GM12878 (cell line): ENCODE data around the gene VEZF1. TPM values are rescaled to one million over a fixed set of nuclear protein-coding genes. Genes with fewer than 3 reads are reported as not detected.

Source experiments
- ATAC-seq: fragments of 200-7000 bp; cut with Tn5 transposase; 3 replicates; pipeline ENCODE4 v1.9.1; 2020; ENCODE audit warnings: mild to moderate bottlenecking, moderate library complexity
- BruUV-seq: library from RNA; stranded (reverse); fragments of 400-500 nt; replicated peaks from 2 replicates; lab custom pipeline; 2021; lab: Mats Ljungman, UMichigan
- CTCF ChIA-PET: fragments of 300-600 bp; sonication (Branson Sonifier 250); formaldehyde crosslinking; extraction: SDS; loops from one replicate; lab custom pipeline; 2021; ENCODE audit warnings: inconsistent platforms; lab: Yijun Ruan, JAX
- POLR2A ChIA-PET: fragments of 350-600 bp; formaldehyde crosslinking; extraction: SDS; loops from one replicate; lab custom pipeline; 2021; ENCODE audit warnings: inconsistent platforms; lab: Charles Lee
- RAD21 ChIA-PET: fragments of 300-600 bp; sonication (Branson Sonifier 250); formaldehyde crosslinking; loops from one replicate; lab custom pipeline; 2023; ENCODE audit warnings: antibody characterized with exemption; ENCODE audit not compliant: unreplicated experiment; lab: Charles Lee
- SMC1A ChIA-PET: fragments of 300-600 bp; sonication (Branson Sonifier 250); formaldehyde crosslinking; loops from one replicate; lab custom pipeline; 2023; ENCODE audit not compliant: unreplicated experiment, uncharacterized antibody; lab: Charles Lee
- DNase-seq: peaks from one replicate; pipeline ENCODE4 v3.0.0-alpha.2; 2011; ENCODE audit warnings: low read depth, low spot score
- FAIRE-seq: peaks from 3 replicates; lab custom pipeline; 2011; peaks lifted over from hg19 to GRCh38; lab: Jason Lieb, UNC
- H2AFZ ChIP-seq: 2 replicates; pipeline ENCODE4 v1.6.0; 2011; ENCODE audit warnings: low read depth, low read length, control low read depth; ENCODE audit not compliant: control insufficient read depth
- H3K27ac ChIP-seq: 2 replicates; pipeline ENCODE4 v1.5.1; 2011; ENCODE audit warnings: control low read depth; ENCODE audit not compliant: control insufficient read depth, insufficient read depth
- H3K27me3 ChIP-seq, 2 experiments: replicated peaks in 1 of 2; 2 replicates each; pipeline versions ENCODE4 v1.6.0 to v1.6.1; 2011; ENCODE audit warnings: low read length in 1 of 2; ENCODE audit not compliant: control insufficient read depth in 2 of 2, insufficient read depth in 2 of 2
- H3K36me3 ChIP-seq, 2 experiments: 2 replicates each; pipeline ENCODE4 v1.5.1; 2011; ENCODE audit warnings: low read length in 1 of 2; ENCODE audit not compliant: control insufficient read depth in 2 of 2, insufficient read depth in 2 of 2
- H3K4me1 ChIP-seq: 2 replicates; pipeline ENCODE4 v1.6.1; 2011; ENCODE audit warnings: mild to moderate bottlenecking, low read length, moderate library complexity, mixed read lengths; ENCODE audit not compliant: control insufficient read depth, insufficient read depth
- H3K4me2 ChIP-seq: 2 replicates; pipeline ENCODE4 v1.6.0; 2011; ENCODE audit warnings: control low read depth; ENCODE audit not compliant: control insufficient read depth, insufficient read depth
- H3K4me3 ChIP-seq: fragments of 200-600 bp; sonication (generic); 2 replicates; pipeline ENCODE4 v1.5.1; 2016
- H3K79me2 ChIP-seq: 2 replicates; pipeline ENCODE4 v1.6.0; 2011; ENCODE audit warnings: low read length; ENCODE audit not compliant: control insufficient read depth, insufficient read depth
- H3K9ac ChIP-seq: 2 replicates; pipeline ENCODE4 v1.8.0; 2011; ENCODE audit warnings: low read length, control low read depth, mixed read lengths; ENCODE audit not compliant: control insufficient read depth, insufficient read depth
- H3K9me3 ChIP-seq: replicated peaks from 3 replicates; pipeline ENCODE4 v1.5.1; 2011; ENCODE audit warnings: mild to moderate bottlenecking, low read length; ENCODE audit not compliant: control insufficient read depth, insufficient read depth
- H4K20me1 ChIP-seq: 2 replicates; pipeline ENCODE4 v1.6.0; 2011; ENCODE audit not compliant: control insufficient read depth, insufficient read depth
- ATF3 ChIP-seq: IDR thresholded peaks from 2 replicates; pipeline ENCODE4 v1.6.1; 2011; ENCODE audit warnings: low read depth, mild to moderate bottlenecking, low read length, moderate library complexity, borderline replicate concordance; ENCODE audit errors: extremely low read depth
- BCLAF1 ChIP-seq: fragments of 450-650 bp; IDR thresholded peaks from 2 replicates; pipeline ENCODE4 v1.6.1; 2017; ENCODE audit warnings: antibody characterized with exemption, mild to moderate bottlenecking, moderate library complexity
- BRCA1 ChIP-seq: IDR thresholded peaks from 2 replicates; pipeline ENCODE4 v1.6.1; 2011; ENCODE audit warnings: low read depth, low read length, improper control_type of control experiment
- CBFB ChIP-seq: IDR thresholded peaks from 2 replicates; pipeline ENCODE4 v1.6.1; 2016; ENCODE audit warnings: antibody characterized with exemption, low read depth
- CHD2 ChIP-seq: IDR thresholded peaks from 2 replicates; pipeline ENCODE4 v1.6.1; 2011; ENCODE audit warnings: low read depth, low read length, improper control_type of control experiment, borderline replicate concordance
- E4F1 ChIP-seq: fragments of 450-650 bp; IDR thresholded peaks from 2 replicates; pipeline ENCODE4 v1.6.1; 2018; ENCODE audit warnings: borderline replicate concordance, mild to moderate bottlenecking; ENCODE audit not compliant: partially characterized antibody
- ELK1 ChIP-seq: IDR thresholded peaks from 2 replicates; pipeline ENCODE4 v1.6.1; 2012; ENCODE audit warnings: low read depth, low read length, improper control_type of control experiment
- HDAC6 ChIP-seq: fragments of 200-600 bp; sonication (generic); IDR thresholded peaks from one replicate; pipeline ENCODE4 v1.8.0; 2017; ENCODE audit warnings: antibody characterized with exemption; ENCODE audit not compliant: unreplicated experiment
- HDGF ChIP-seq: fragments of 450-650 bp; IDR thresholded peaks from 2 replicates; pipeline ENCODE4 v1.6.1; 2016; ENCODE audit warnings: antibody characterized with exemption
- JUND ChIP-seq: IDR thresholded peaks from 2 replicates; pipeline ENCODE4 v1.6.1; 2012; ENCODE audit warnings: low read depth, mild to moderate bottlenecking, low read length, improper control_type of control experiment, moderate library complexity
- POLR2AphosphoS5 ChIP-seq: IDR thresholded peaks from 2 replicates; pipeline ENCODE4 v1.6.1; 2011; ENCODE audit warnings: mild to moderate bottlenecking, low read length, inconsistent platforms
- RAD51 ChIP-seq: fragments of 450-650 bp; IDR thresholded peaks from 2 replicates; pipeline ENCODE4 v1.6.1; 2016; ENCODE audit warnings: moderate library complexity, mild to moderate bottlenecking, inconsistent platforms
- TAF1 ChIP-seq: IDR thresholded peaks from 2 replicates; pipeline ENCODE4 v1.6.1; 2011; ENCODE audit warnings: mild to moderate bottlenecking, low read depth, low read length, borderline replicate concordance
- TBL1XR1 ChIP-seq: IDR thresholded peaks from 2 replicates; pipeline ENCODE4 v1.6.1; 2012; ENCODE audit warnings: low read depth, low read length, improper control_type of control experiment
- ZBED1 ChIP-seq: IDR thresholded peaks from 2 replicates; pipeline ENCODE4 v1.6.1; 2016; ENCODE audit warnings: borderline replicate concordance
- WGBS: methylation state at CpG from one replicate; pipeline ENCODE4 v1.1.6; 2016; ENCODE audit warnings: low lambda C conversion rate; ENCODE audit not compliant: insufficient replicate concordance, insufficient coverage; ENCODE audit errors: missing lambda C conversion rate; 5-methylcytosine and 5-hydroxymethylcytosine counted together
- in situ Hi-C: fragments of 300-500 bp; cut with MboI; formaldehyde crosslinking; loops from 9 replicates; pipeline ENCODE4 v1.14.3; 2018; ENCODE audit warnings: mixed read lengths
- intact Hi-C: fragments of 100-400 bp; cut with micrococcal nuclease; formaldehyde crosslinking; loops from one replicate; pipeline ENCODE4 v1.14.2; 2022; ENCODE audit not compliant: unreplicated experiment
- polyA plus RNA-seq, 11 experiments: library from polyadenylated mRNA; depleted of rRNA in 4 of 11; unstranded in 6 of 11; stranded (reverse) in 5 of 11; fragments of >200 nt; fragmentation: Nextera tagmentation in 4 of 11; fragmentation: Illumina TruSeq in 1 of 11; extraction: Ambion mirVana in 4 of 11; extraction: Trizol in 1 of 11; gene quantifications; 1 replicate in 1 of 11; 2 replicates in 10 of 11; pipeline versions ENCODE4 v1.2.1 to v1.2.3, GENCODE V29; 2011 to 2016; ENCODE audit warnings: inconsistent platforms in 2 of 11, missing spikeins in 2 of 11, low read depth in 1 of 11
- total RNA-seq, 4 experiments: library from RNA; depleted of rRNA in 3 of 4; stranded (reverse); fragments of >200 nt in 3 of 4; fragmentation: Illumina TruSeq in 1 of 4; extraction: Trizol in 1 of 4; gene quantifications; 2 replicates each; pipeline versions ENCODE4 v1.2.1 to v1.2.3, GENCODE V29; 2013 to 2021

Gene VEZF1
- total and polyA plus RNA-seq, 10 of the 15 experiments (the other 5 are each of a cell fraction or from before 2014, with no cell fraction given): 9.5 to 28.2 (median 20.3) TPM

- Histone ChIP-seq H3K4me2 (peak overlapping the region; percentile 75), H3K27ac (peak overlapping the region; percentile 96), H3K36me3 (peaks cover 1 to 30% of the 10 kb centered on the region in 2 experiments; a peak in 3 of 4 replicates), H3K4me3 (peak overlapping the region; percentile 98), H3K9ac (peak overlapping the region; percentile 95), H3K4me1 (peaks cover 8% of the 10 kb centered on the region; the same call in 1 of the 2 replicates), H3K9me3 (no peaks in the 10 kb centered on the region), H3K27me3 (no peaks in the 10 kb centered on the region), H4K20me1 (peaks cover 2% of the 10 kb centered on the region; the same call in 1 of the 2 replicates), H3K79me2 (peaks cover 61% of the 10 kb centered on the region), H2AFZ (no peak overlapping the region)
- in situ Hi-C loops (no loop called here), intact Hi-C loops (loop anchor here (2.0 kb wide), 2 partner anchors 77 to 107 kb away; partner anchors contain the start of gene DYNLL2)
- ATAC-seq (peak; percentile 15), FAIRE-seq (no peak), DNase-seq (no peak)
- ChIA-PET POLR2A (interaction anchor here (0.7 to 2.9 kb wide), 10 partner anchors 8 to 1096 kb away, joined by 3 to 21 read pairs (median 6); partner anchors contain the start of genes DYNLL2 and MRPS23), RAD21 (interaction anchor here (0.6 to 3.2 kb wide), 10 partner anchors 8 to 146 kb away, joined by 3 to 22 read pairs (median 4); partner anchors contain the start of gene DYNLL2), SMC1A (interaction anchor here (0.9 to 3.1 kb wide), 9 partner anchors 9 to 155 kb away, joined by 3 to 13 read pairs (median 6); partner anchors contain the start of gene MRPS23), CTCF (interaction anchor here (0.6 to 19.6 kb wide), 9 partner anchors 9 to 925 kb away, joined by 3 to 708 read pairs (median 4); partner anchors contain the start of gene MRPS23)
- TF ChIP-seq BRCA1: no peak
- TF ChIP-seq ELK1: no peak
- TF ChIP-seq HDGF: no peak
- TF ChIP-seq HDAC6: peak; percentile 45
- TF ChIP-seq ZBED1: 0 out of 2 replicates have a peak, but pooled peaks have one; percentile 15
- no peak for TF ChIP-seq ATF3
- TF ChIP-seq POLR2AphosphoS5: peak; percentile 59; the same call in 1 of the 2 replicates
- no peak for TF ChIP-seq CHD2
- TF ChIP-seq TBL1XR1: peak; percentile 2; the same call in 1 of the 2 replicates
- TF ChIP-seq BCLAF1: no peak
- no peak for TF ChIP-seq RAD51
- no peak for TF ChIP-seq CBFB
- no peak for TF ChIP-seq E4F1
- no peak for TF ChIP-seq JUND
- TF ChIP-seq TAF1: 0 out of 2 replicates have a peak, but pooled peaks have one; percentile 17
- BruUV-seq: no TSS peak
- under 1% methylated on average over 36 of the region's 36 CpGs for WGBS
Measured at GRCh38 chr17:58005728-58006559, 17.9 kb upstream of the VEZF1 start.
